B cell (primary cell): ENCODE measurements around the gene SSH3. TPM values are rescaled to one million over a fixed set of nuclear protein-coding genes. Genes with fewer than 3 reads are reported as not detected.

Source experiments
- ATAC-seq: fragments of 200-7000 bp; cut with Tn5 transposase; one replicate; pipeline ENCODE4 v1.10.0; 2021; ENCODE audit warnings: low read depth, mild to moderate bottlenecking, moderate number of reproducible peaks, moderate library complexity
- CTCF ChIA-PET: fragments of 350-600 bp; sonication (Branson Sonifier 250); formaldehyde crosslinking; loops from one replicate; lab custom pipeline; 2021; ENCODE audit warnings: antibody characterized with exemption, inconsistent platforms; lab: Charles Lee
- POLR2A ChIA-PET: fragments of 350-600 bp; sonication (Branson Sonifier 250); formaldehyde crosslinking; loops from one replicate; lab custom pipeline; 2021; ENCODE audit warnings: antibody characterized with exemption; lab: Charles Lee
- DNase-seq: peaks from one replicate; pipeline ENCODE4 v3.0.0; 2013
- H2AFZ ChIP-seq: 2 replicates; pipeline ENCODE4 v1.6.1; 2012; ENCODE audit warnings: mild to moderate bottlenecking, low read depth, low read length; ENCODE audit not compliant: insufficient read depth, poor library complexity, severe bottlenecking
- H3K27ac ChIP-seq, 2 donors: 1 replicate in 1 of 2; 2 replicates in 1 of 2; pipeline ENCODE4 v1.5.1; 2012 to 2013; ENCODE audit warnings: low read length in 2 of 2, mild to moderate bottlenecking in 2 of 2, moderate library complexity in 1 of 2
- H3K27me3 ChIP-seq, 4 experiments: fragments of 200-600 bp in 1 of 4; sonication (generic) in 1 of 4; replicated peaks in 1 of 4; 1 replicate in 2 of 4; 2 replicates in 2 of 4; pipeline versions ENCODE4 v1.6.1 to v1.7.0; 2013 to 2016; ENCODE audit warnings: low read length in 3 of 4, mild to moderate bottlenecking in 2 of 4, mixed read lengths in 1 of 4, moderate library complexity in 1 of 4; ENCODE audit not compliant: insufficient read depth in 4 of 4, control insufficient read depth in 3 of 4; ENCODE audit errors: control extremely low read depth in 1 of 4
- H3K36me3 ChIP-seq, 2 experiments: replicated peaks in 1 of 2; 1 replicate in 1 of 2; 2 replicates in 1 of 2; pipeline versions ENCODE4 v1.6.1 to v1.7.1; 2013; ENCODE audit warnings: low read length in 1 of 2; ENCODE audit not compliant: insufficient read depth in 2 of 2, control insufficient read depth in 1 of 2; ENCODE audit errors: control extremely low read depth in 1 of 2, extremely low read depth in 1 of 2
- H3K4me1 ChIP-seq, 2 donors: fragments of 200-600 bp in 1 of 2; sonication (generic) in 1 of 2; 1 replicate in 1 of 2; 2 replicates in 1 of 2; pipeline versions ENCODE4 v1.5.1 to v1.6.1; 2013 to 2017; ENCODE audit warnings: low read length in 2 of 2; ENCODE audit not compliant: control insufficient read depth in 2 of 2, insufficient read depth in 2 of 2
- H3K4me2 ChIP-seq: replicated peaks from 2 replicates; pipeline ENCODE3; 2012; ENCODE audit warnings: mild to moderate bottlenecking, low read depth, low read length; ENCODE audit not compliant: poor library complexity, severe bottlenecking
- H3K4me3 ChIP-seq, 5 experiments: fragments of 200-600 bp in 1 of 5; sonication (generic) in 1 of 5; 1 replicate in 3 of 5; 2 replicates in 2 of 5; pipeline versions ENCODE4 v1.5.1 to v1.7.0; 2011 to 2016; ENCODE audit warnings: low read length in 4 of 5, mild to moderate bottlenecking in 4 of 5, low read depth in 2 of 5, control low read depth in 1 of 5, moderate library complexity in 1 of 5; ENCODE audit not compliant: insufficient read depth in 1 of 5; ENCODE audit errors: control extremely low read depth in 1 of 5, extremely low read depth in 1 of 5
- H3K79me2 ChIP-seq: fragments of 200-600 bp; sonication (generic); one replicate; pipeline ENCODE4 v1.6.0; 2016; ENCODE audit warnings: low read length; ENCODE audit not compliant: control insufficient read depth, insufficient read depth
- H3K9ac ChIP-seq: fragments of 200-600 bp; sonication (generic); 2 replicates; pipeline ENCODE4 v1.6.1; 2017; ENCODE audit warnings: mild to moderate bottlenecking, low read length, moderate library complexity
- H3K9me3 ChIP-seq, 3 donors: one replicate each; pipeline versions ENCODE4 v1.6.1 to v1.7.1; 2013; ENCODE audit warnings: low read length in 2 of 3; ENCODE audit not compliant: control insufficient read depth in 2 of 3, insufficient read depth in 1 of 3; ENCODE audit errors: control extremely low read depth in 1 of 3
- H4K20me1 ChIP-seq: 2 replicates; pipeline ENCODE4 v1.6.0; 2012; ENCODE audit warnings: mild to moderate bottlenecking, low read length; ENCODE audit not compliant: insufficient read depth, control insufficient read depth, poor library complexity, severe bottlenecking
- H3K27ac Mint-ChIP-seq: one replicate; pipeline ENCODE4 v1.8.0; 2021; ENCODE audit warnings: mixed read lengths
- H3K27me3 Mint-ChIP-seq: one replicate; pipeline ENCODE4 v1.8.0; 2021; ENCODE audit warnings: mixed read lengths
- H3K4me1 Mint-ChIP-seq: one replicate; pipeline ENCODE4 v1.8.0; 2021; ENCODE audit warnings: mixed read lengths
- H3K4me3 Mint-ChIP-seq: one replicate; pipeline ENCODE4 v1.8.0; 2021; ENCODE audit warnings: mixed read lengths
- H3K9me3 Mint-ChIP-seq: one replicate; pipeline ENCODE4 v1.8.0; 2022; ENCODE audit warnings: mixed read lengths; ENCODE audit not compliant: insufficient read depth
- EZH2 ChIP-seq: IDR thresholded peaks from 2 replicates; pipeline ENCODE4 v1.6.1; 2012; ENCODE audit warnings: borderline replicate concordance, low read depth, mild to moderate bottlenecking, moderate library complexity, low read length; ENCODE audit not compliant: insufficient read depth, poor library complexity, severe bottlenecking
- WGBS: methylation state at CpG from one replicate; pipeline ENCODE4 v1.1.5; 2013; ENCODE audit warnings: missing lambda C conversion rate; ENCODE audit not compliant: insufficient coverage; 5-methylcytosine and 5-hydroxymethylcytosine counted together
- intact Hi-C: fragments of 100-400 bp; cut with micrococcal nuclease; formaldehyde crosslinking; loops from one replicate; pipeline ENCODE4 v1.10.0; 2022
- polyA plus RNA-seq: library from polyadenylated mRNA; depleted of rRNA; stranded (reverse); fragments of >200 nt; gene quantifications from 2 replicates; pipeline ENCODE4 v1.2.3, GENCODE V29; 2012
- total RNA-seq, 2 donors: library from RNA; stranded (reverse); fragments of 120-200 nt in 1 of 2; gene quantifications; 1 replicate in 1 of 2; 2 replicates in 1 of 2; pipeline versions ENCODE4 v1.2.3 to v1.2.4, GENCODE V29; 2013 to 2022
- TF ChIP-seq, protein P1 (sequence below): fragments of 200-600 bp; IDR thresholded peaks from one replicate; pipeline ENCODE4 v1.8.0; 2022; ENCODE audit warnings: antibody characterized with exemption, mild to moderate bottlenecking

SSH3 gene
- total and polyA plus RNA-seq, 2 donors (not counting 1 experiment from before 2014, with no cell fraction given): 4.0 to 7.2 TPM

DNA sequence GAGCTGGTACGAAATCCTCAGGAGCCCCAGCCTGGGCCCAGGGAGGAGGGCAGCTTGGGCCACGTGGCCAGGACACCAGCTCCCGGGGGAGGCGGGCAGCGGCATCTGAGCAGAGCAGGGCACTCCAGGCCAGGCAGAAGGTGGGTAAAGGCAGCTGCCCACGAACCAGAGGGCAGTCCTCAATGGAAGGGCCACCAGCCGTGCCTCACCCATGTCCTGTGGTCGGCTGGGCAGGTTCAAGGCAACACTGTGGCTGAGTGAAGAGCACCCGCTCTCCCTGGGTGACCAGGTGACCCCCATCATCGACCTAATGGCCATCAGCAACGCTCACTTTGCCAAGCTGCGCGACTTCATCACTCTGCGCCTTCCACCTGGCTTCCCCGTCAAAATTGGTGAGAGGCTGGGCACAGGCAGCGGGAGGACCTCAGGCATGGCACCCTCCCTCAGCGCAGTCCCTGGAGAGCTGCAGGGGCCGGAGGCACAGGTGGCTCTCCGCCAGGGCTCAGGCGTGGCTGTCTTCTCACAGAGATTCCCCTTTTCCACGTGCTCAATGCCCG lies 2.5 kb upstream of the SSH3 start:
- Histone ChIP-seq H3K4me2 (no peak overlapping the region), H3K4me1 (peaks cover 3 to 4% of the 10 kb centered on the region in 2 donors), H4K20me1 (peaks cover 43% of the 10 kb centered on the region), H3K27me3 (no peaks in the 10 kb centered on the region), H3K9me3 (peaks cover 4 to 8% (median 5%) of the 10 kb centered on the region in 3 donors), H3K36me3 (peaks cover 8 to 57% of the 10 kb centered on the region in 2 experiments), H3K27ac (no peak overlapping the region), H2AFZ (no peak overlapping the region), H3K9ac (no peak overlapping the region), H3K4me3 (no peak overlapping the region), H3K79me2 (peaks cover 41% of the 10 kb centered on the region)
- WGBS: 92% methylated on average over 22 of the region's 22 CpGs
- intact Hi-C loops: no loop called here
- Mint-ChIP-seq H3K27ac (no peak overlapping the region), H3K9me3 (peaks cover 4% of the 10 kb centered on the region), H3K4me3 (no peak overlapping the region), H3K4me1 (peaks cover 3% of the 10 kb centered on the region), H3K27me3 (no peaks in the 10 kb centered on the region)
- DNase-seq (no peak), ATAC-seq (no peak)
- ChIA-PET POLR2A (interaction anchor here (0.8 to 1.3 kb wide), 2 partner anchors 8 to 116 kb away, joined by 3 to 4 read pairs; no protein-coding TSS in a partner anchor), CTCF (interaction anchor here (2.9 kb wide), 1 partner anchor 38 kb away, joined by 11 read pairs; no protein-coding TSS in a partner anchor)
- TF ChIP-seq, protein P1, sequence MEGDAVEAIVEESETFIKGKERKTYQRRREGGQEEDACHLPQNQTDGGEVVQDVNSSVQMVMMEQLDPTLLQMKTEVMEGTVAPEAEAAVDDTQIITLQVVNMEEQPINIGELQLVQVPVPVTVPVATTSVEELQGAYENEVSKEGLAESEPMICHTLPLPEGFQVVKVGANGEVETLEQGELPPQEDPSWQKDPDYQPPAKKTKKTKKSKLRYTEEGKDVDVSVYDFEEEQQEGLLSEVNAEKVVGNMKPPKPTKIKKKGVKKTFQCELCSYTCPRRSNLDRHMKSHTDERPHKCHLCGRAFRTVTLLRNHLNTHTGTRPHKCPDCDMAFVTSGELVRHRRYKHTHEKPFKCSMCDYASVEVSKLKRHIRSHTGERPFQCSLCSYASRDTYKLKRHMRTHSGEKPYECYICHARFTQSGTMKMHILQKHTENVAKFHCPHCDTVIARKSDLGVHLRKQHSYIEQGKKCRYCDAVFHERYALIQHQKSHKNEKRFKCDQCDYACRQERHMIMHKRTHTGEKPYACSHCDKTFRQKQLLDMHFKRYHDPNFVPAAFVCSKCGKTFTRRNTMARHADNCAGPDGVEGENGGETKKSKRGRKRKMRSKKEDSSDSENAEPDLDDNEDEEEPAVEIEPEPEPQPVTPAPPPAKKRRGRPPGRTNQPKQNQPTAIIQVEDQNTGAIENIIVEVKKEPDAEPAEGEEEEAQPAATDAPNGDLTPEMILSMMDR: no peak
- TF ChIP-seq EZH2: no peak

DNA sequence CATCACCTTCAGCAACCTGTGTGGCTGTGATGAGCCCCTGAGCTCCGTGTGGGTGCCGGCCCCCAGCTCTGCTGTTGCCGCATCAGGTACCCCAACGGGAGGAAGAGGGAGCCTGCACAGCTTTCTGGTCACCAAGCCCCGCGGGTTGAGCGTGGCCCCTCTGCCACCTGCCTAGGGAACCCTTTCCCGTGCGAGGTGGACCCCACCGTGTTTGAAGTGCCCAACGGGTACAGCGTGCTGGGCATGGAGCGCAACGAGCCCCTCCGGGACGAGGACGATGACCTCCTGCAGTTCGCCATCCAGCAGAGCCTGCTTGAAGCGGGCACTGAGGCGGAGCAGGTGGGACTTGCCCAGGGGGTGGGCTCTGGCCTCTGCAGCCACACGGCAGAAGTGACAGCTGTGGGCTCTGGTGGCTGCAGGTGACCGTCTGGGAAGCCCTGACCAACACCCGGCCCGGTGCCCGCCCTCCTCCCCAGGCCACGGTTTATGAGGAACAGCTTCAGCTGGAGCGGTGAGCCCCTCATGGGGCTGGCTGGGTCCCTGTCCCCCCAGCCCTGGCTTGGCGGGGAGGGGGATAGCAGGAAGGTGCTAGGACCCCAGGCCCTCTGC lies 1.9 kb upstream of the SSH3 start:
- peaks cover 0 to 4% (median 4%) of the 10 kb centered on the region in 3 donors for H3K9me3 ChIP-seq
- H3K27ac Mint-ChIP-seq: no peak overlapping the region
- no peaks in the 10 kb centered on the region for H3K27me3 Mint-ChIP-seq
- no peak for TF ChIP-seq EZH2
- TF ChIP-seq, protein P1: no peak
- H3K9ac ChIP-seq: no peak overlapping the region
- no peak overlapping the region for H3K4me3 ChIP-seq
- peaks cover 3 to 4% of the 10 kb centered on the region in 2 donors for H3K4me1 ChIP-seq
- intact Hi-C loops: no loop called here
- ChIA-PET CTCF (interaction anchor here (1.5 kb wide), 1 partner anchor 38 kb away, joined by 4 read pairs; no protein-coding TSS in a partner anchor), POLR2A (interaction anchor here (0.8 to 2.2 kb wide), 3 partner anchors 8 to 115 kb away, joined by 3 to 10 read pairs (median 4); partner anchors contain the start of gene ANKRD13D)
- no peaks in the 10 kb centered on the region for H3K27me3 ChIP-seq
- H3K4me2 ChIP-seq: no peak overlapping the region
- no peak overlapping the region for H3K27ac ChIP-seq
- WGBS: 97% methylated on average over 28 of the region's 28 CpGs
- ATAC-seq (no peak), DNase-seq (no peak)
- no peak overlapping the region for H3K4me3 Mint-ChIP-seq
- H2AFZ ChIP-seq: no peak overlapping the region
- peaks cover 6 to 53% of the 10 kb centered on the region in 2 experiments for H3K36me3 ChIP-seq
- peaks cover 35% of the 10 kb centered on the region for H3K79me2 ChIP-seq
- peaks cover 4% of the 10 kb centered on the region for H3K9me3 Mint-ChIP-seq
- H3K4me1 Mint-ChIP-seq: peaks cover 3% of the 10 kb centered on the region
- H4K20me1 ChIP-seq: peaks cover 43% of the 10 kb centered on the region
